Occipital lobe (tissue), 2 donors: ENCODE measurements around the gene RHOG. TPM values are rescaled to one million over a fixed set of nuclear protein-coding genes. Genes with fewer than 3 reads are reported as not detected.
A peak's percentile ranks its signal among the peaks of the same experiment; 100 is the strongest.

Experiments used
- DNase-seq: peaks from one replicate; lab custom pipeline; 2025; lab: John Stamatoyannopoulos, UW
- total RNA-seq: library from RNA; depleted of rRNA; stranded (reverse); fragments of >200 nt; gene quantifications from one replicate; pipeline ENCODE4 v1.2.3, GENCODE V29; 2014

Gene RHOG
- total RNA-seq, 1 donor from 2014 or later, result 2.0 TPM

- DNase-seq, result no peak
Observed at GRCh38 chr11:3859373-3859881, 18.7 kb upstream of the RHOG start.

GRCh38 chr11:3857628-3858027 lies 16.9 kb upstream of the RHOG start:
- no peak for DNase-seq

- DNase-seq, result no peak
Observed at GRCh38 chr11:3856856-3857553, 16.2 kb upstream of the RHOG start.

GRCh38 chr11:3855808-3856491 lies 15.2 kb upstream of the RHOG start:
- DNase-seq, result no peak

GRCh38 chr11:3854977-3855807 lies 14.4 kb upstream of the RHOG start, which contains the start of gene STIM1:
Gene STIM1 (plus strand): TSS chr11:3855664. CDS start chr11:3856271, 607 bp downstream.
- peak; percentile 92 for DNase-seq

GRCh38 chr11:3854660-3854976 lies 13.9 kb upstream of the RHOG start:
- no peak for DNase-seq

GRCh38 chr11:3853899-3854659 lies 13.3 kb upstream of the RHOG start:
- no peak for DNase-seq

- DNase-seq, result no peak
Observed at GRCh38 chr11:3853545-3853842, 12.7 kb upstream of the RHOG start.

- no peak for DNase-seq
Observed at GRCh38 chr11:3849297-3849874, 8.6 kb upstream of the RHOG start.

- DNase-seq, result no peak
Observed at GRCh38 chr11:3845670-3846069, 4.9 kb upstream of the RHOG start.

- no peak for DNase-seq
Observed at GRCh38 chr11:3845246-3845645, 4.5 kb upstream of the RHOG start.

GRCh38 chr11:3843326-3843725 lies 2.6 kb upstream of the RHOG start:
- DNase-seq, result no peak

GRCh38 chr11:3841426-3842350 lies 929 bp upstream of the RHOG start:
- peak; percentile 77 for DNase-seq

- DNase-seq, result no peak
Observed at GRCh38 chr11:3840004-3840869, 522 bp downstream of the RHOG start.

GRCh38 chr11:3838504-3838903 lies 2.3 kb downstream of the RHOG start:
- DNase-seq, result no peak

- no peak for DNase-seq
Observed at GRCh38 chr11:3837793-3838192, 3.0 kb downstream of the RHOG start.

- no peak for DNase-seq
Observed at GRCh38 chr11:3836903-3837302, 3.9 kb downstream of the RHOG start.

- no peak for DNase-seq
Observed at GRCh38 chr11:3835751-3836150, 5.0 kb downstream of the RHOG start.
